HCT116 (cell line): ENCODE measurements around the gene NCKAP5.

ENCODE experiments used
- CEBPB ChIP-seq: IDR thresholded peaks from 2 replicates; pipeline ENCODE4 v1.6.1; 2012; ENCODE audit warnings: low read depth
- EGR1 ChIP-seq: IDR thresholded peaks from 2 replicates; pipeline ENCODE4 v1.6.1; 2012; ENCODE audit warnings: low read depth
- EZH2 ChIP-seq: fragments of 200-600 bp; sonication (generic); IDR thresholded peaks from 2 replicates; pipeline ENCODE4 v1.6.1; 2017; ENCODE audit warnings: antibody characterized with exemption, mixed run types
- JUND ChIP-seq: IDR thresholded peaks from 2 replicates; pipeline ENCODE4 v1.6.1; 2012
- POLR2A ChIP-seq: IDR thresholded peaks from 2 replicates; pipeline ENCODE4 v1.7.0; 2011; ENCODE audit warnings: borderline replicate concordance; ENCODE audit not compliant: insufficient read depth, insufficient read length; ENCODE audit errors: extremely low read depth
- POLR2AphosphoS5 ChIP-seq: IDR thresholded peaks from 2 replicates; pipeline ENCODE4 v1.6.1; 2011; ENCODE audit warnings: mild to moderate bottlenecking, low read depth, low read length, moderate library complexity
- SRF ChIP-seq: IDR thresholded peaks from 2 replicates; pipeline ENCODE4 v1.6.1; 2012; ENCODE audit warnings: low read depth
- YY1 ChIP-seq: IDR thresholded peaks from 2 replicates; pipeline ENCODE4 v1.6.1; 2011; ENCODE audit warnings: low read length, low read depth, moderate library complexity, mild to moderate bottlenecking; ENCODE audit not compliant: insufficient replicate concordance; ENCODE audit errors: extremely low read depth
- TF ChIP-seq, protein P1 (sequence below), 3 experiments: fragments of 200-600 bp in 1 of 3; sonication (generic) in 1 of 3; IDR thresholded peaks in 2 of 3; conservative IDR thresholded peaks in 1 of 3; 2 replicates each; pipeline ENCODE4 v1.5.1; 2012 to 2017; ENCODE audit warnings: low read depth in 2 of 3, low read length in 2 of 3, antibody characterized with exemption in 1 of 3, borderline replicate concordance in 1 of 3, control low read depth in 1 of 3, mild to moderate bottlenecking in 1 of 3, mixed read lengths in 1 of 3, mixed run types in 1 of 3, moderate library complexity in 1 of 3; ENCODE audit not compliant: insufficient read depth in 1 of 3

DNA sequence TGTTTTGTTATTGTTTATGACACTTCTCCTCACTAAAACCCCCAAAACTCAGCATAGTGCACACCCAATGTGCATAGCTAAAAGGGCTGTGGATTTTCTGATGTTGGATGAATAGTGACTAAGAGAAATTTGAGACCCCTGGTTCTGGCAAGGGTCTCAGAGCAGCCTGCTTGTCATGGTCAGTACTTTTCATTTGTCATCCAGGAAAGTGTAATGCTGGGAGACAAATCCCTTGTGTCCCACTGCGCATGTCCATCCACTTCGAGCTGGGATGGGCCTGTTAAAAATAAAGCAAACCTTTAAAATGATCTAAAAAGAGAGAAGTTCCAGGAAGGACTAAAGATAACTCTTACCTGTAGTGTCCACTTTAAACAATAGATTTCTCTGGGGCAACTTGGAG lies 851.3 kb downstream of the NCKAP5 start:
- TF ChIP-seq JUND (no peak), EZH2 (no peak), CEBPB (no peak), POLR2AphosphoS5 (no peak), POLR2A (no peak), SRF (no peak), EGR1 (no peak), YY1 (no peak)
- TF ChIP-seq, protein P1, sequence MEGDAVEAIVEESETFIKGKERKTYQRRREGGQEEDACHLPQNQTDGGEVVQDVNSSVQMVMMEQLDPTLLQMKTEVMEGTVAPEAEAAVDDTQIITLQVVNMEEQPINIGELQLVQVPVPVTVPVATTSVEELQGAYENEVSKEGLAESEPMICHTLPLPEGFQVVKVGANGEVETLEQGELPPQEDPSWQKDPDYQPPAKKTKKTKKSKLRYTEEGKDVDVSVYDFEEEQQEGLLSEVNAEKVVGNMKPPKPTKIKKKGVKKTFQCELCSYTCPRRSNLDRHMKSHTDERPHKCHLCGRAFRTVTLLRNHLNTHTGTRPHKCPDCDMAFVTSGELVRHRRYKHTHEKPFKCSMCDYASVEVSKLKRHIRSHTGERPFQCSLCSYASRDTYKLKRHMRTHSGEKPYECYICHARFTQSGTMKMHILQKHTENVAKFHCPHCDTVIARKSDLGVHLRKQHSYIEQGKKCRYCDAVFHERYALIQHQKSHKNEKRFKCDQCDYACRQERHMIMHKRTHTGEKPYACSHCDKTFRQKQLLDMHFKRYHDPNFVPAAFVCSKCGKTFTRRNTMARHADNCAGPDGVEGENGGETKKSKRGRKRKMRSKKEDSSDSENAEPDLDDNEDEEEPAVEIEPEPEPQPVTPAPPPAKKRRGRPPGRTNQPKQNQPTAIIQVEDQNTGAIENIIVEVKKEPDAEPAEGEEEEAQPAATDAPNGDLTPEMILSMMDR (IDR thresholded peaks at IDR 0.05 in 2 of 3, conservative IDR thresholded peaks at IDR 0.05 in 1 of 3; ENCODE audit: borderline replicate concordance in 1 of 3, insufficient read depth in 1 of 3, low read depth in 2 of 3, low read length in 2 of 3): no peak
